ENCODE measurements around the gene UNC93B1.

The UNC93B1 gene

DNA sequence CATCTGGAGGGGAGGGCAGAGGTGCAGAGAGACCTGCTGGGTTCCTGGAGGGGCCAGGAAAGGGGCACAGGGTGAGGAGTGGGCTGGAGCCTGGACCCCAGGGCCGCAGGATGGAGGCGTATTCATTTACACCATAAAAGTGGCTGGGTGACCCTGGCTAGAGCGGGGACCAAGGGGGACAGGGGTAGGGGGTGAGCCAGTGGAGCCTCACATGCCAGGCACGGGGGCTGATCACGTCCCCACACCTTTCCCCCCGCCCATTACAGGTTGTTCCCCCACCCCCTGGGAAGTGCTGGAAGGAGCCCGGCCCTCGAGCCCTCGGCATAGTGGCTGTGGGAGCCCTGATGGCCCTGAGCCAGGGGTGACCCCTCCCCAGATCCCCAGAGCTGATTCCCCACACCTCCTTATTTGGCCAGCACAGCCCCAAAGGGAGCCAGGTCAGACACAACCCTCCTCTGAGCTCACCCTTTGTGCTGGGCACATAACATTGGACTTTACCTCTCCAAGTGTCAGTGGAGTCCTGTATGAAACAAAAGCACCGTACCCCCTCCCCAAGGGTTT lies 35.7 kb upstream of the UNC93B1 start:
- no peak for DNase-seq

DNA sequence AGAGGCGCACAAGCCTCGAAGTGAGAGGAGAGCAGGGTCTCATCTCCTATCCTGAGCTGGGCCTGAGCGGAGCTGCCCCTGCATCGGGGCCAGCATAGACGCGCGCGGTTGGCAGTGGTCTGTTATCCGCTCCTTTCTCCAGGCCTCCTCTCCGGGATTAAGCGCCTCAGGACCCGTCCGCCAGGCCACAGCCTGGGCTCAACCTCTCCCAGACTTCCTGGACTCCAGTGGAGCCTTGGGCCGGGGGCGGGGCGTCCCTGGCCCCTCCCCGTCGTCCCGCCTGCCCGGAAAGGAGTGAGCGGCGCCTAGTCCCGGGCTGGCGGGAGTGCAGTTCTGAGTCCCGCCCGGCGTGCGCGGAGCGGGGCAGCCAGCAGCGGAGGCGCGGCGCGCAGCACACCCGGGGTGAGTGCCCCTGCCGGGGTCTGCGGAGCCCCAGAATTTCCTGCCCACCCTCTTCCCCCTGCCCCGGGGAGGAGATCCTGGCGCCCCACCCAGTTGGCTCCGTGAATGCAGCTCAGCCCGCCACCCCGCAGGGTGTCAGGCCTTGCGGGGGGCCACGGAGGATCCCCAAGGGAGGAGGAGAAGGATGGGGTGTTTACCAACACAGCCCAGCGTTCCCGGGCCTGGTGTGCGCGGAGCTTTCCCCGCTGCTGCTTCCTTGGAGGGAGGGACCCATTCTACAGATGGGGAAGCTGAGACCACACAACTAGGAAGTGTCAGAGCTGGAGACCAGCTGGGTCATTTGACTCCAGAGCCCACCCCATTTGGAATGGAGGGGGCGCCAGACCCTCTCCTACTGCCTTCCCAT lies 35.0 kb upstream of the UNC93B1 start, which contains the start of gene TCIRG1:
Gene TCIRG1 (plus strand): TSS at position 308 of the 808 bp plus-strand sequence. CDS start 2,247 bp downstream, outside the sequence.
- peak in 1 of 4 experiments; percentile 43 for DNase-seq

DNA sequence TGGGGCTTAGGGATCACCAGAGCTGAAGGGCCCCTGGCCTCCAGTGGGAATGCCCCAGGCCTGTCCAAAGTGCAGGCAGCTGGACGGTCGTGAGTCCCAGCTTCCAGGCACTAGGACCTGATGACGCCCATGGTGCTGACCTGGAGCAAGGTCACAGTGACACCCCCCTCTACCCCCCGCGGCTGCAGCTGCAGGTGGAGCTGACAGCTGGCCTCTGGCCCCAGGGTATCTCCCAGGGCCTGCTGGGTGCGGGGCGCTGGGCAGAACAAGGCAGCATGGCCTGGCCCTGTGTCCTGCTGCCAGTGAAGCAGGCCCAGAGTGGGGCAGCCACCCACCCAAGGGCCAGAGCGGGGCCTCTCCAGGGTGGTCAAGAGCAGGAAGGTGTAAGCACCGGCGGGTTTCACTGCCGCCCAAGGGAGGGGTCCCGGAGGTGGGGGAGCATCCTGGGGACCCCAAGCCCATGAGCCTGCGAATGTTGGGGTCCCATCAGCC lies 34.4 kb upstream of the UNC93B1 start:
- no peak for DNase-seq

DNA sequence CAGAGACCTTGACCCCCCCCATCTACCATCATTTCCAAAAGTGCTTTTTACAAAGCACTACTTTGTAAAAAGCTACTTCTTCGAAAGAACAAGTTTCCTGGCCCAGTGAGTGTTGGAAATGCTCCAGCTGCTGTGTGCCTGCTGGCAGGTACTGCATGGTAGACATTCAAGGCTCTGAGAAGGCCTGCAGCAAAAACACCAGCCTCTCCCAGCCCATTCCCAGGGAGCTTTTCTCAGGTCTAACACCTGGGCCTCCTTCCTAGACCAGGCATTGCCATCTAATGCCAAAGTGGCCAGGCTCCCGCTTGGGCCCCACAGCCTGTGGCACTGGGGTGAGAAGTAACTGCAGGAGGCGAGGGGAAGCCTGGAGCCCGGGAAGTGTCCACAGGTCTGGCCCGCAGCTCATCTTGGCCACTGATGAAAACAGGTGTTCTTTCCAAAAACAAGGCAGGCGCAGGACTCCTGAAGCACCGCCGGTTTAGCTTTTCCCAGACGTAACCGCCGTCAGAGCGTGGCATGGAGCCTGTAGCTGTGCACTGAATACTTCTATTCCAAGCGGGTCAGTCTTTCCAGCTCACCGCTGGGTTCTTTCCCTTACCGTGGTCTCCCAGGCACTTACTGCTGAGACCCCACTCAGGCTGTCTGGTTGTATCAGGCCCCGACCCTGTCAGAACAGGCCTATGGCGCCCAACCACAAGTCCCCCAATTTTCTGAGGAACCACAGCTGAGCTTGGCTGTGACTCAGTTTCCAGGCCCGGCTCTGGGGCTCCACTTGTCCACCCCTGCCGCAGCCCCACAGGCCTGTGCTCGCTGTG lies 33.7 kb upstream of the UNC93B1 start:
- no peak for DNase-seq

DNA sequence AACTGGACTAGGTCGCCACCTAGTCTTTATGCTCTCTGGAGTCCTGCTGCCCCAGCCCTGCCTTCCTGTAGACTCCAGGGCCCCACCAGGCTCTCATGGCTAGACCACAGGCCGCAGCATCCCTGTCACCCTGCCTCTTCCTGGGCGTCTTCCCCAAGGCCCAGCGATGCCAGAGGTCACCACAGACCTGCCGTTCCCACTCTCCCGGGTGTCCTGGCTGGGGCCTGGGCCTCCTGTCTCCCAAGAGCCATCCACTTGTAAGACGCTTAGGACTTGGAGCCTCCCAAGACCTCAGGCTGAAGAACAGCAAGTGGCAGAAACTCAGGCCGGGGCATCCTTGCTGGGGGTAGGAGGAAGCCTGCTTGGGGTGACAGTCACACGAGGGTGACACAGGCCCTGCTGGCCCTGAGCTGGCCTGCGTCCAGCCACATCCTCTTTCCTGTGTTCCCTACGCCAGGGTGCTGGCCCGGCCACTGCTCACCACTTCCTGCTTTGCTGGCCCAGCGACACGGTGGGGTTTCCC lies 32.9 kb upstream of the UNC93B1 start:
- DNase-seq: no peak

DNA sequence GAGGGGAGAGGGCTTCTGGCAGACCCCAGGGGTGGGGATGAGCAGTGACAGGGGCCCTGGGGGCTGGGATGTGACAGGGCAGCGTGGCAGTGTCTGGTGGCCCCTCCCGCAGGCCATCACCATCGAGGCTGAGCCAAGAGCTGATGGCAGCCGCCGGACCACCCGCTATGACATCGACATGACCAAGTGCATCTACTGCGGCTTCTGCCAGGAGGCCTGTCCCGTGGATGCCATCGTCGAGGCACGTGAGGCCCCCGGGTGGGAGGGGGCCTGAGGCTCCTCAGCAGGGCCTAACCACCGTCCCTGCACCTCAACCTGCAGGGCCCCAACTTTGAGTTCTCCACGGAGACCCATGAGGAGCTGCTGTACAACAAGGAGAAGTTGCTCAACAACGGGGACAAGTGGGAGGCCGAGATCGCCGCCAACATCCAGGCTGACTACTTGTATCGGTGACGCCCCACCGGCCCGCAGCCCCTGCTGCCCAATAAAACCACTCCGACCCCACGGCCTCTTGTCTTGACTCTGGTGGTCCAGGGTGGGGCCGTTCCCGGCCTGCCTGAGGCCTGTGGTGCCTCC lies 32.3 kb upstream of the UNC93B1 start:
- no peak for DNase-seq

DNA sequence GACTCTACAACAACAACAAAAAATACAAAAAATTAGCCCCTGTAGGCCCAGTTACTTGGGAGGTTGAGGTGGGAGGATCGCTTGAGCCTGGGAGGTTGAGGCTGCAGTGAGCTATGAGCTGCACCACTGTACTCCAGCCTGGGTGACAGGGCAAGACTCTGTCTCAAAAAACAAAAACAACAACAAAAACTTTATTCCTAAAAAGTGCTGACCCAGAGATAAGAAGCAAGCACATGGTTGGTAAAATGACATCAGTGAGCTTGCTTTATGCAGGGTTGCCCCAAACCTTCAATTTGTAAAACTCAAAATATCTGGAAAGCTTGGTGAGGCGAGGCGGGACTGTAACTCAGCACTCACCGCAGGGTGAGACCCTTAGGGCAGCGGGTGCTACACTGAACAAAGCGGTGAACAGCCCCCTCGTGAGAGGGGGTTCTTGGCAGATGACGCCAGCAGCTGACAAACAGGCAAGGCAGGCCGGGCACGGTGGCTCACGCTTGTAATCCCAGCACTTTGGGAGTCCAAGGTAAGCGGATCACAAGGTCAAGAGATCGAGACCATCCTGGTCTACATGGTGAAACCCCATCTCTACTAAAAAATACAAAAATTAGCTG lies 31.5 kb upstream of the UNC93B1 start:
- no peak for DNase-seq

DNA sequence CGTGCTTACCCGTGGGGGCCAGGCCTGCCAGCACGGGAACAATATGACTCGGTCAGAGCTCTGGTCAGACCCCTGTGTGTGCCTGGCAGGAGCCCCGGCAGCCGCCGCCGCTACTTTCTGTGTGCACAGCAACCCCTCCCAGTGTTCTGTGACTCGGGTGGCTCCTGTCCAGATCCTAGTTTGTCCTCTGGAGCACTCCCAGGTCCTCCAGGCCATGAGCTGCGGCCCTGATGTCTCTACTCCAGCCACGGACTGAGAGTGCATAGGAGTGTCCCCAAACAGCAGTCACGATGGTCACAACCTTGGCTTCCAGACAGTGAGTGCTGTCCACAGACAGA lies 29.8 kb upstream of the UNC93B1 start:
- DNase-seq: no peak

DNA sequence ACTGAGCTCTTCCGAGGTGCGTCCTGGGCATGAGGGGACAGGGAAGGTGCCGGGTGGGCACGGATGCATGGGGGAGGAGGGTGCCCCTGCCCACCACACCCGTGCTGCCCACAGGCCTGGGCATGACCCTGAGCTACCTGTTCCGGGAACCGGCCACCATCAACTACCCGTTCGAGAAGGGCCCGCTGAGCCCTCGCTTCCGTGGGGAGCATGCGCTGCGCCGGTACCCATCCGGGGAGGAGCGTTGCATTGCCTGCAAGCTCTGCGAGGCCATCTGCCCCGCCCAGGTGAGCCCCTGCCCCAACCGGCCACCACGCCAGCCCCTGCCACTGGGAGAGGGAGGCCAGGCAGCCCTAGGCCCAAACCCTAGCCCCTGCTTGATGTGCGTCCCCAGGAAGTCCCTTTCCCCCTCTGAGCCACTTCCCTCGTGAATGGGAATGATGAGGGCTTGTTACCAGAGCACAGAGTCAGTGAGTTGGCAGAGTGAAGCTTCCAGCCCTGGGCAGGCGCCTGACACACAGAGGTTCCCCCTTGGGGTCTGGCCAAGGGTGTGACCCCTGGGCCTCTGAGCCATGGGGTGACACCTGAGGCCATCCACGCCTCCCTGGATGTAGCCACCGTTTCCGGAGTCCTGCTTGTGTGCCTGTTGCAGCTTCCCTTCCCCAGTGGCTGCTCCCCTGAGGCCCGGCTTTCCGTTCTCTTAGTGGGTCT lies 29.3 kb upstream of the UNC93B1 start:
- DNase-seq: no peak

DNA sequence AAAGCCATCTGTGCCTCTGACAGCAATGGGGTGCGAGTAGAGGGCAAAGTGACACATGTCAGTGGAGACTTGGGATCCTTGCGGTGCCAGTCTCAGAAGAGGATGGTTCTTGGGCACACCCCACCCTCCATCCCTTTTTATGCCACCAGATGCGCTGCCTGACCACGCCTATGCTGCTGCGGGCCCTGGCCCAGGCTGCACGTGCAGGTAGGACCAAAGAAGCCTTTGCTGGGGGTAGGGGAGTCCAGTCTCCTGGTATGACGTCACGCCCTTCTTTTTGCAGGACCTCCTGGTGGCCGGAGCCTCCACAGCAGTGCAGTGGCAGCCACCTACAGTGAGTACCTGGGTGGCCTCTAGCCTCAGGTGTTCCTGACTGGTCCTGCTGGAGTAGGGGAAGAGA lies 28.1 kb upstream of the UNC93B1 start:
- no peak for DNase-seq

DNA sequence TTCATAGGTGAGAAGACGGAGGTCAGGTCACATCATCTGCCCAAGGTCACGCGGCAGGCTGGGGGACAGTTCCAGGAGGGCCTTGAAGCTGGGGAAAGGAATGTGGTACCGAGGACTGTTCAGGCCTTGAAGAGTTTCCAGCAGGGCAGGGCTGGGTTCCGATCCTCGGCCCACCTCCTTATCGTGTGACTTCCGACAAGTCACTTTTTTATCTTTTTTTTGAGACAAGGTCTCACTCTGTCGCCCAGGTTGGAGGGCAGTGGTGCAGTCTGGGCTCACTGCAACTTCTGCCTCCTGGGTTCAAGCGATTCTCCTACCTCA lies 27.2 kb upstream of the UNC93B1 start:
- DNase-seq: peak in 1 of 4 experiments; percentile 23

DNA sequence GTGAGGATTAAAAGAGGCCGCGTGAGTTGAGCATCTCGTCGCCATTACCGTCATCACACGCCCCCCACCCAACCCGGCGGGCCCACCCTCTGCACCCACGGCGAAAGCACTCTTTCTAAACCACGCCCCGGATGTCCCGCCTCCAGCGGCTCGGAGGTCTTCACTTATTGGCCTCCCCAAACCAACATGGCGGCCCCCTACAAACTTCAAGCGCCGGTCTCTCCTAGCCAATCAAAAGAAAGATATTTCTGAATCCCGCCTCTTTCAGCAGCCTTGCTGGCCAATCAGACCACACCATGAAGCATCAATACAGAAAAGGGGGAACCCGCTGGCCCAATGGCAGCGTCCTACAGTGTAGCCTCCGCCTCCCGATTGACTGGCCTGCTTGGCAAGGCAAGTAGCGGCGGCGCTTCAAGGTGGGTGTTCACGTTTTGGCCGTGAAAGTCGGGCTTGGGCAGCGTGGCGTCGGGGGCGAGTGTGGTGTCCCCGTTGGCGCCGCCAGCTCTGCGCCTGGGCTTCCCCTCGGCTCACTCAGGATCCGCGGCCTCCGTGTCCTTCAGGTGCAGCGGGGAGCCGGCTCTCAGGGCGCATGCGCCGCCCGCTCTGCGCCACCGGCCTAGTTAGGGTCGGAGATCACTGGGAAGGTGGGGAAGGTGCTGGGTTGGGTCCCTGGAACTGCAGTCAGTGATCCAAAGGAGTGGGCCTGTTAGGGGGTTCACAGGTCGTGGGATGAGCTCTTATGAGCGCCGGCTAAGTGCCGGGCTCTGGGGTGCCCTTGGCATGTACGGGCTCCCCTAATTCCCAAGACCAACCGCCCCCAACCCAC lies 26.6 kb upstream of the UNC93B1 start, which contains the start of gene NDUFS8:
Gene NDUFS8 (plus strand): TSS at position 364 of the 826 bp plus-strand sequence. CDS start 1,471 bp downstream, outside the sequence.
- DNase-seq: peak; percentile 87 to 96 (median 92)

DNA sequence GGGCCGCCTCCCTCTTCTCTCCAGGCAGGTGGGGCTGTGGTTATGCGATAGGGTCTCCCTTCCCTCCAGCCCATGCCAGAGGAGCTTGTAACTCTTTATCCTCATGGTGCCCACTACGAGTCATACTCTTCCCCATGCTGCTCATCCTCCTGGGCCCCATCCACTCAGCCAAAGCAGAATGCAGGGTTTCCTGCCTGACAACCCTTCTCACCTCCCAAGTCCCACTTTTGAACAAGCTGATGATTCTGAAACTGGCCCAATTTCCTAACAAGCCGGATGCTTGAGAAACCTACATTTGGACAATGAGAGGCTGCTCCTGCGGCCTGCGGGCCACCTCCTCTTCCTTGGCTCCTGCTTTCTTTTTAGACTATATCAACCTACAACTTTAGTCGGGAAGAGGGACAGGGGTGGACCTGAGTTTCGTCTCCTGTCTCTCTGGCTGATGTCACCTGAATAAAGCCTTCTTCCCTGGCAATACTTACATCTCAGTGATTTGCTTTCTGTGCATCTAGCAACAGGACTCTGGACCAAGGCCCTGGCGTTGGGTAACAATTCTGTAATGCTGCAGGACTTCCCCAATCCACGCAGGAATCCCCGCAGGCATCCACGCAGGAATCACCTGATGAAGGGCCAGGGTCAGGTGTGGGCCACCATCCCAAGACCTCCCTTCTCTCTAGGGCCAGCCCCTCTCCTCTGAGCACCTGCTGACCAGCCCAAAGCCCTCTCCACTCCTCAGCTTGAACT lies 25.1 kb upstream of the UNC93B1 start:
- no peak for DNase-seq

DNA sequence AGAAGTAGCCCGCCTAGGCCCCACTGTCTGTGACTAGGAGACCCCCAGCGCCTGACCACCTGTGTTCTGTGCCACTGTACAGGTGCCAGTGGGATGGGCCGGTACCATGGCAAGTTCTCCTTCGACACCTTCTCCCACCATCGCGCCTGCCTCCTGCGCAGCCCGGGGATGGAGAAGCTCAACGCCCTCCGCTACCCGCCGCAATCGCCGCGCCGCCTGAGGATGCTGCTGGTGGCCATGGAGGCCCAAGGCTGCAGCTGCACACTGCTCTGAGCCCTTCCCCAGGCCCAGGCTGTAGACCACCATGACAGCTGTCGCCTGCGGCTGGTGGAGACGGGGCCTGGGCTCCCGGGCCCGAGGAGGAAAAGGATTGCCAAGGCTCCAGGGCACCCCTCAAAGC lies 23.8 kb upstream of the UNC93B1 start:
- no peak for DNase-seq

DNA sequence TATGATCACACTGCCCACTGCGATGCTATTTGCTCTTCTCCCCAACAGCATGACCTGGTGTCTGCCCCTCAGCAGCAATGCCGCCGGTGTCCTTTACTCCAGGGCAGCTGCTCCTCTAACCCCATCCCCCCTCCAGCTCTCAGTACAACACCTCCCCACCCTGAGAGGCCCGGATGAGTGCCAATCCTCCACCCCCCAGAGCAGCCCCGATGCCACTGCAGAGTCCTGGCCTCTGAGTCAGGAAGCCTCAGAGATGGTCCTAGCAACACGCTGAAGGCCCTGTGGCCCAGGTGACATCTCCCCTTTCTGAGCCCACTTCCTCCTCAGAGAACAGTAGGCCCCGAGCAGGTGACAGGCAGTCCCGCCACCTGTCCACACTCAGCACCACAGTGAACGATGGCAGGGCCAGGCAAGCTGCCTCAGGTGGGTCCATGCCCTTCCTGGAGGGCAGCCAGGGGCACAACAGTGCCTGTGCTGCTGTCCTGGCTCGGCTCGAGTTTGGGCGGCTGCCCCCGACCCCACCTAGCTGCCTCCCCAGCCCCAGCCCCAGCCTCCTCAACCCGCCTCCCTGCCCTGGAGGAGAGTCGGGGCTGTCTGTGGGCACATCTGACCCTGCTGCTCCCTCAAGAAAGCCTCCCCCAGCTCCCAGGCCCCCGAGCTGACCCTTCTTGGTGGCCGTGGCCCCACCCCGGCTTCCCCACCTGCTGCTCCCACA lies 22.7 kb upstream of the UNC93B1 start:
- no peak for DNase-seq

DNA sequence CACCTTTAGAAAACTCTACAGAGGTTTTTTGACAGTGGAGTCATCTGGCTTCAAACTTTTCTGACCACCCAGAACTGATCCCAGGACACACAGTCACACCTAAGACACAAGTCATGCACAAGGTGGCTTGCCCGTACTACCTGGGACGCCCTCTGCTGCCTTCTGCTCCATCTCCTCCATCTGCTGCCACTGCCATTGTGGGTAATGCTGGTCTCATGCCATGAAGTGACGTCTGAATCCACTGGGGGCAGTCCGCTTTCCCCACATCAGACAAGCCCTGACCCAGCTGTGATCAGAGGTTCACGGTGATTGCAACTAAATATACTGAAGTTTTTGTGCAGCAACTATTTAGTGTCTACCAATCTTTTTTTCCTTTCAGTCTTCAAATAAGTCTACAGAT lies 21.1 kb upstream of the UNC93B1 start:
- no peak for DNase-seq

DNA sequence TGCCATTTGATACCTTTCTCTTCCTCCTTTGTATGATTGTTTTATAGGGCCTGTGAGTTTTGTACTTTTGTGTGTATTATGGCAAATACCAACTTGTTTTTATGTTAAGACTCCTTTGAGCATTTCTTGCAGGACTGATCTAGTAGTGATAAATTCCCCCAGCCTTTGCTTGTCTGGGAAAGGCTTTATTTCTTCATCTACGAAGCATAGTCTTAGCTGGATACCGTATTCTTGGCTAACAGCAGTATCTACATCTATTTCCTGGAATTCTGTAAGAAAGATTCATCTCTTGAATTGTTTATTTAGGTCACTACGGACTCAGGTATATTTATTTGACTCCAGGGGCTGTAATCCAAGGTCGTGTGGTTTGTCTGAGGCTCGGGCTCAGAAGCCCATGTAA lies 20.6 kb upstream of the UNC93B1 start:
- no peak for DNase-seq

DNA sequence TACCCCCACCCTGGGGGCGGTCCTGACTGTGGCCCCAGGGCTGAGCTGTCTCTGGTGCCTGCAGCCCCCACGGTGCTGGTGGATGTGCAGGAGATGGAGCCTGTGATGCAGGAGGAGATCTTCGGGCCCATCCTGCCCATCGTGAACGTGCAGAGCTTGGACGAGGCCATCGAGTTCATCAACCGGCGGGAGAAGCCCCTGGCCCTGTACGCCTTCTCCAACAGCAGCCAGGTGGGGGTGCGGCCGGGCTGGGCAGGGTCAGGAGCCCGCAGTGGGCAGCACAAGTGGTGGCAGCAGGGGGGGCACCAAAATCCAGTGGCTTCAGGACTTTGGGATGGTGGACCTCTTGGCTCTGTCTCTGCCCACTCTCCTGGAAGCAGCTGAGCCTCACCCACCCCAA lies 18.6 kb upstream of the UNC93B1 start:
- no peak for DNase-seq

DNA sequence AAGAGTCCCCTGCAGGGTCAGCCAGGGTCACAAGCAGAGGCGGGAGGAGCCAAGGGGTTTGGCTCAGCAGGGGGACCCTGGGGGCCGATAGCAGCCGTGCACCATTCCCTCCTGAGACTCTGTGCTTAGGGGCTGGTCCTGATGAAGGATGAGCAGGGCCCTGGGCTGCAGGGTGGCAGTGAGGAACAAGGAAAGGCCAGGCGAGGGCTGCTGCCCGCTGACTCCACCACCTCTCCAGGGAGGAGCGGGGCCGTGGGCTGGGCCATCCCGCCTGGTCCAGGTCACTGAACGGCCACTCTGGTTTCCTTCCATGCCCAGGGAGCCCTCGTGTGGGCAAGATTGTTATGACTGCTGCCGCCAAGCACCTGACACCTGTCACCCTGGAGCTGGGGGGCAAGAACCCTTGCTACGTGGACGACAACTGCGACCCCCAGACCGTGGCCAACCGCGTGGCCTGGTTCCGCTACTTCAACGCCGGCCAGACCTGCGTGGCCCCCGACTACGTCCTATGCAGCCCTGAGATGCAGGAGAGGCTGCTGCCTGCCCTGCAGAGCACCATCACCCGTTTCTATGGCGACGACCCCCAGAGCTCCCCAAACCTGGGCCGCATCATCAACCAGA lies 17.4 kb upstream of the UNC93B1 start:
- no peak for DNase-seq
